ENCODE results near the gene COL18A1. TPM values are rescaled to one million over a fixed set of nuclear protein-coding genes. Genes with fewer than 3 reads are reported as not detected.

Gene COL18A1
- total RNA-seq, 1 experiment from 2014 or later, result 3.3 TPM

DNA sequence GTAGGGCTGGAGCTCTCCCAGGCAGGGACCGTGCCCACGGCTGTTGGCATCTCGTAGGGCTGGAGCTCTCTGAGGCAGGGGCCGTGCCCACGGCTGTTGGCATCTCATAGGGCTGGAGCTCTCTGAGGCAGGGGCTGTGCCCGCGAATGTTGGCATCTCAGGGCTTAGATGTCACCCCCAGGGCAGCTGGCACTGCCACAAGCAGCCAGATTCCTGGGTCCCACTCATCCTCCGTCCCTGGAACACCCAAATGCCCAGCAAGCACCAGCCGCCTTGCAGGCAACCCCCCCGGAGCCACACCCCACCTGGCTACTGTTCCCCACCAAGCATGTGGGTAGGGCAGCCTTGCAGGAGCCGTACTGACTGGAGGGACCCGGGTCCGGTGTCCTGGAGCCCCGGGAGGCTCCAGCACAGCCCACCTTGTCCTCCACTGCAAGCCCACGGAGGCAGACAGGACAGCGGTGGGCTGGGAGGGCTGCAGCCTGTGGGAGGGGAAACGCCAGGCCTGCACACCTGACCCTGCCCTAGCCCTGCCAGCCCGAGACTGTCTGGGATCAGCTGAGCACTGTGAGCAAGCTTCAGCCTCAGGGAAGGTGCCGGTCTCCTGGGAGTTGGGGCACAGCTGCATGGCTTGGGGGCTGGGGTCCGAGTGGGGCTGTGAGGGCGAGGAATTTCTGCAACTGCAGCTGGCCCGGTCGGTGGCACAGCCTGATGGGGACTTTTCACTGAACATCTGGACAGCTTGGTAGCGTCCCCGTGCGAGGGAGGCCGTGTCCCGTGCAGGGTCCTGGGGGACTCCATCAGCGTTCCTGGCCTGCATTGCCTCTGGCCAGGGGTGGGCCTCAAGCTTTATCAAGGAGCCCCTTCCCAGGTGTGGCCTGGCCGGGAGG is 53.6 kb downstream of the COL18A1 start:
- no peak for DNase-seq (ENCODE audit: low spot score)
- H3K4me3 ChIP-seq (ENCODE audit: low read depth, low read length, poor library complexity, severe bottlenecking), result no peak overlapping the region
- POLR2A ChIA-PET (ENCODE audit: low non-redundant PET), result no interaction called here
- H3K9me3 ChIP-seq (ENCODE audit: low read depth, low read length, poor library complexity, severe bottlenecking), result peaks cover 11% of the 10 kb centered on the region
- H3K27me3 ChIP-seq (replicated peaks; ENCODE audit: insufficient read depth, low read depth, low read length, poor library complexity), result no peaks in the 10 kb centered on the region
- BruUV-seq (replicated peaks), result no TSS peak
- CTCF ChIA-PET, result no interaction called here
- H3K4me1 ChIP-seq (ENCODE audit: insufficient read depth, low read length, poor library complexity, severe bottlenecking), result peaks cover 9% of the 10 kb centered on the region
- no peak overlapping the region for H3K27ac ChIP-seq (ENCODE audit: low read depth, low read length, poor library complexity, severe bottlenecking)
- TF ChIP-seq, protein P1, sequence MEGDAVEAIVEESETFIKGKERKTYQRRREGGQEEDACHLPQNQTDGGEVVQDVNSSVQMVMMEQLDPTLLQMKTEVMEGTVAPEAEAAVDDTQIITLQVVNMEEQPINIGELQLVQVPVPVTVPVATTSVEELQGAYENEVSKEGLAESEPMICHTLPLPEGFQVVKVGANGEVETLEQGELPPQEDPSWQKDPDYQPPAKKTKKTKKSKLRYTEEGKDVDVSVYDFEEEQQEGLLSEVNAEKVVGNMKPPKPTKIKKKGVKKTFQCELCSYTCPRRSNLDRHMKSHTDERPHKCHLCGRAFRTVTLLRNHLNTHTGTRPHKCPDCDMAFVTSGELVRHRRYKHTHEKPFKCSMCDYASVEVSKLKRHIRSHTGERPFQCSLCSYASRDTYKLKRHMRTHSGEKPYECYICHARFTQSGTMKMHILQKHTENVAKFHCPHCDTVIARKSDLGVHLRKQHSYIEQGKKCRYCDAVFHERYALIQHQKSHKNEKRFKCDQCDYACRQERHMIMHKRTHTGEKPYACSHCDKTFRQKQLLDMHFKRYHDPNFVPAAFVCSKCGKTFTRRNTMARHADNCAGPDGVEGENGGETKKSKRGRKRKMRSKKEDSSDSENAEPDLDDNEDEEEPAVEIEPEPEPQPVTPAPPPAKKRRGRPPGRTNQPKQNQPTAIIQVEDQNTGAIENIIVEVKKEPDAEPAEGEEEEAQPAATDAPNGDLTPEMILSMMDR (conservative IDR thresholded peaks at IDR 0.05; ENCODE audit: low read depth, low read length), result no peak
- no peak for TF ChIP-seq EZH2 (IDR thresholded peaks at IDR 0.05; ENCODE audit: borderline replicate concordance, low read depth, low read length, poor library complexity, severe bottlenecking)
- intact Hi-C loops (cut with micrococcal nuclease; ENCODE audit: unreplicated experiment), result no loop called here
- H3K36me3 ChIP-seq (ENCODE audit: insufficient read depth, low read length, poor library complexity, severe bottlenecking), result no peaks in the 10 kb centered on the region

DNA sequence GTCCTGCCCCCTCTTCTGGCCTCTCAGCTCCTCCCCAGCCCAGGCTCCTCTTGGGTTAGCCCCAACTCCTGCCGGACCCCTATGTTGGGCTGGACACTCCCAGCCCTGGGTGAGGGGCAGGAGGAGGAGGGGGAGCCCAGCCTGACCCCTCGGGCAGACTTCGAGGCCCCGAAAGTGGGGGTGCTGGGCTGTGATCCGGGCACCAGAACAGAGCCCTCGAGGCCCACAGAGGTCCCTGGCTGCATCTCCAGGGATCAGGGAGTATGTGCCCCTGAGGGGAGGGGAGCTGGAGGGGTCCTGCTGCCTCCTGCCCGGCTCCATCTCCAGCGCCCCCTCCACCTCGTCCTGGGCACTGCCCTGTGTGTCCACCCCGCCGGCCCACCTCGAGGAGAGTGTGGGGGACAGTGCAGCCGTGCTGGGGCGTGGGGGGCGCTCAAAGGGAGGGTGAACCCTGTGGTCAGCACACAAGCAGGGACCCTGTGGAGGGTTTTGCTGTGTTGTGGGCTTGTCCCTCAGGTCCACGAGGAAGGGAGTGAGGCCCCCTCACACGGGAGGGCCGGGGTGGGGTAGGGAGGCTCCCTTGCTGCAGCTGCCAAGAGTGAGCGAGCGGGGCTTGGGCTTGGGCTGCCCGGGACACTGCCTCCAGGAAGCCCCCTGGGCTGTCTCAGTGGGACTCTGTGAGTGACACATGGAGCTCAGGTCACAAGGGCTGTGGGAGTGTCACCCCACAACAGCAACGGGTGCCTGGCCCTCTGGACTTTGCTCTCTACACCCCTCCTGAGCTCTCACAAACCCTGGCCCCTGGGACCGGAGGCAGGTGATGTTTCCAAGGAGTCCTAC is 54.4 kb downstream of the COL18A1 start:
- intact Hi-C loops (cut with micrococcal nuclease; ENCODE audit: unreplicated experiment), result no loop called here
- BruUV-seq (replicated peaks), result no TSS peak
- DNase-seq (ENCODE audit: low spot score), result no peak
- H3K27me3 ChIP-seq (replicated peaks; ENCODE audit: insufficient read depth, low read depth, low read length, poor library complexity), result no peaks in the 10 kb centered on the region
- H3K9me3 ChIP-seq (ENCODE audit: low read depth, low read length, poor library complexity, severe bottlenecking), result peaks cover 11% of the 10 kb centered on the region
- no peak overlapping the region for H3K4me3 ChIP-seq (ENCODE audit: low read depth, low read length, poor library complexity, severe bottlenecking)
- TF ChIP-seq, protein P1 (conservative IDR thresholded peaks at IDR 0.05; ENCODE audit: low read depth, low read length), result no peak
- TF ChIP-seq EZH2 (IDR thresholded peaks at IDR 0.05; ENCODE audit: borderline replicate concordance, low read depth, low read length, poor library complexity, severe bottlenecking), result no peak
- H3K36me3 ChIP-seq (ENCODE audit: insufficient read depth, low read length, poor library complexity, severe bottlenecking), result no peaks in the 10 kb centered on the region
- ChIA-PET CTCF (no interaction called here), POLR2A (ENCODE audit: low non-redundant PET) (no interaction called here)
- H3K4me1 ChIP-seq (ENCODE audit: insufficient read depth, low read length, poor library complexity, severe bottlenecking), result peaks cover 9% of the 10 kb centered on the region
- H3K27ac ChIP-seq (ENCODE audit: low read depth, low read length, poor library complexity, severe bottlenecking), result no peak overlapping the region

DNA sequence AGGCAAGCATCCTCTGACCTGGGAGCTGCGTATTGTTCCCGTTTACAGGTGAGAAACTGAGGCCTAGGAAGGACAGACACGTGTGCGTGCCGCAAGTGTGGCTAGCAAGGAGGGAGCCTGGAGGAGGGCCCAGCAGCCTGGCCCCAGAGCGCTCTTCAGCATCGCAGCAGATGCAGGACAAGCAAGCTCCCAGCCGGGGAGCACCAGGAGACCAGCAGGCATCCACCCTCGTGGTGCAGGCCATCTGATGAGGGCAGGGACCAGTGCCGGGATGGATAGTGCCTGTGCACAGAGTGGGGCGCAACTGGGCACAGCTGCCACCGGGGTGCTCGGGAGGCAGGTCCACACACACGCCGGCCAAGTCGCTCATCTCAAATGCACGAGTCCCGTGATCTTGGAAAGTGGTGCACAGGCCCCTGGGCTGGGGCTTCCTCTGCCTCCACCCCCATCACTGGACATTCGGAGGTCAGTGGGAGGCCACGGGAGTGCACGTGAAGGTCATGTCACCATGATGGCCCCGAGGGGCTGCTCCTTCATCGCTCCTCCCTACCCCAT is 55.1 kb downstream of the COL18A1 start:
- Histone ChIP-seq H3K27ac (ENCODE audit: low read depth, low read length, poor library complexity, severe bottlenecking) (no peak overlapping the region), H3K9me3 (ENCODE audit: low read depth, low read length, poor library complexity, severe bottlenecking) (peaks cover 11% of the 10 kb centered on the region), H3K4me1 (ENCODE audit: insufficient read depth, low read length, poor library complexity, severe bottlenecking) (peaks cover 9% of the 10 kb centered on the region), H3K4me3 (ENCODE audit: low read depth, low read length, poor library complexity, severe bottlenecking) (no peak overlapping the region), H3K36me3 (ENCODE audit: insufficient read depth, low read length, poor library complexity, severe bottlenecking) (no peaks in the 10 kb centered on the region), H3K27me3 (replicated peaks; ENCODE audit: insufficient read depth, low read depth, low read length, poor library complexity) (no peaks in the 10 kb centered on the region)
- ChIA-PET POLR2A (ENCODE audit: low non-redundant PET) (no interaction called here), CTCF (no interaction called here)
- BruUV-seq (replicated peaks), result no TSS peak
- DNase-seq (ENCODE audit: low spot score), result no peak
- intact Hi-C loops (cut with micrococcal nuclease; ENCODE audit: unreplicated experiment), result no loop called here
- TF ChIP-seq, protein P1 (conservative IDR thresholded peaks at IDR 0.05; ENCODE audit: low read depth, low read length), result no peak
- no peak for TF ChIP-seq EZH2 (IDR thresholded peaks at IDR 0.05; ENCODE audit: borderline replicate concordance, low read depth, low read length, poor library complexity, severe bottlenecking)
